ENCODE data around the gene JPH4. TPM values are rescaled to one million over a fixed set of nuclear protein-coding genes. Genes with fewer than 3 reads are reported as not detected.

The JPH4 gene
- total RNA-seq, 1 experiment from 2014 or later, result 6.8 TPM

DNA sequence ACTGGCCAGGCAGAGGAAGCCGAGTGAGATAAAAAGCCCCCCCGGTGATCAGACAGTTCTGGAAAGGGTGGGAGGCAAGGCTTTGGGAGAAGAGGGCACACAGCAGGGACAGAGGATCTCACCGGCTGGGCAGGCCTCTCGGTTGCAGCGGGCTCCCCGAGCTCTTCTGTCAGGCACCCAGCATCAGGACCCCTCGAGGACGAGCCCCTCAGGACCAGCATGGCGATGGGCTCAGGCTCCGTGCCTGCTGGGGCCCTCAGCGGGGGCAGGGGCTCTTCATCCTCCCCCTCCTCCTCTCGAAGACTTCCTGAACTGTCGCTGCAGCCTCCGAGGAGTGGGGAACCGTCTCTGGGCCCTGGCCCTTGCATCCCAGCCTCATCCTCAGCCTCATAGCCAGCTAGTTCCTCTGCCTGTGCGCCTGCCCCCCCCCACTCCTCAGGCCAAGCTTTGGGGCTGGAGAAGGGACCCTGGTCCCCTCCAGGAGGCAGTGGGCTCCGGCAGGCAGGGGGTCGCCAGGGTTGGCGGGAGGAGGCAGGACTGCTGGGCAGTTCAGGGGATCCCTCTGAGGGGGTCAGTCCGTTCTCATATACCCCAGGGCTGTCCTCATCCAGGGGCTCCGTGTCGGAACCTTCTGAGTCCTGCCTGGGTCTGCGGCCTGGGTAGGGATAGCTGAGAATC is 7.6 kb downstream of the JPH4 start:
- Histone ChIP-seq H4K5ac (ENCODE audit: insufficient read length, low read depth, low read length) (no peak overlapping the region), H3K27me3 (ENCODE audit: insufficient read depth, low read length) (no peaks in the 10 kb centered on the region; the same call in 1 of the 2 replicates), H3K79me1 (ENCODE audit: insufficient read depth, low read depth, low read length, poor library complexity, severe bottlenecking) (no peaks in the 10 kb centered on the region), H2BK15ac (ENCODE audit: low read depth, low read length) (no peak overlapping the region), H2BK120ac (ENCODE audit: low read depth, low read length, poor library complexity, severe bottlenecking) (no peak overlapping the region), H2BK5ac (ENCODE audit: insufficient read length, low read length) (no peak overlapping the region), H3K23ac (ENCODE audit: insufficient read length, low read depth, low read length) (no peak overlapping the region), H4K91ac (ENCODE audit: insufficient read length, low read depth, low read length) (no peak overlapping the region), H2AK5ac (ENCODE audit: insufficient read length, low read length) (no peak overlapping the region), H3T11ph (ENCODE audit: low read length) (no peak overlapping the region), H2BK20ac (ENCODE audit: low read depth, low read length, poor library complexity, severe bottlenecking) (no peak overlapping the region), H3K27ac (ENCODE audit: insufficient read length, low read depth, low read length) (no peak overlapping the region), H2AFZ (ENCODE audit: low read length) (no peak overlapping the region), H3K9ac (ENCODE audit: extremely low read depth, insufficient read length, low read length) (no peak overlapping the region), H3K23me2 (ENCODE audit: insufficient read length, low read depth, low read length, poor library complexity, severe bottlenecking) (peaks cover 8% of the 10 kb centered on the region), H3K4ac (ENCODE audit: low read depth, low read length) (no peak overlapping the region), H3K79me2 (ENCODE audit: insufficient read depth, low read length) (no peaks in the 10 kb centered on the region), H3K4me1 (ENCODE audit: insufficient read depth, low read length) (peaks cover 9% of the 10 kb centered on the region), H3K18ac (ENCODE audit: insufficient read length, low read depth, low read length) (no peak overlapping the region), H3K14ac (ENCODE audit: insufficient read depth, low read length) (no peak overlapping the region; the same call in 1 of the 2 replicates), H3K56ac (ENCODE audit: insufficient read length, low read depth, low read length) (no peak overlapping the region), H3K4me2 (ENCODE audit: insufficient read depth, insufficient read length, low read length) (no peak overlapping the region), H4K20me1 (ENCODE audit: control insufficient read depth, insufficient read depth, insufficient read length) (peaks cover 5% of the 10 kb centered on the region), H3K9me3 (ENCODE audit: control insufficient read depth, low read depth, low read length) (no peaks in the 10 kb centered on the region), H4K8ac (replicated peaks; ENCODE audit: insufficient read length, low read depth, low read length) (no peak overlapping the region), H2BK12ac (ENCODE audit: insufficient read length, low read depth, low read length) (no peak overlapping the region)
- peak; percentile 17 for DNase-seq
- no CpG with 5 or more reads among the region's 23 CpGs for WGBS (ENCODE audit: extremely low coverage, insufficient read length, low lambda C conversion rate)
- H3K27me3 Mint-ChIP-seq (ENCODE audit: low read depth), result peaks cover 29% of the 10 kb centered on the region
- peaks cover 42 to 46% of the 10 kb centered on the region in 2 experiments for H3K4me1 Mint-ChIP-seq
- H3K4me3 Mint-ChIP-seq, result no peak overlapping the region
- peaks cover 3 to 39% (median 30%) of the 10 kb centered on the region in 3 experiments for H3K36me3 Mint-ChIP-seq (ENCODE audit: insufficient read depth in 1 of 3, low read depth in 3 of 3)
- TF ChIP-seq, protein P1, sequence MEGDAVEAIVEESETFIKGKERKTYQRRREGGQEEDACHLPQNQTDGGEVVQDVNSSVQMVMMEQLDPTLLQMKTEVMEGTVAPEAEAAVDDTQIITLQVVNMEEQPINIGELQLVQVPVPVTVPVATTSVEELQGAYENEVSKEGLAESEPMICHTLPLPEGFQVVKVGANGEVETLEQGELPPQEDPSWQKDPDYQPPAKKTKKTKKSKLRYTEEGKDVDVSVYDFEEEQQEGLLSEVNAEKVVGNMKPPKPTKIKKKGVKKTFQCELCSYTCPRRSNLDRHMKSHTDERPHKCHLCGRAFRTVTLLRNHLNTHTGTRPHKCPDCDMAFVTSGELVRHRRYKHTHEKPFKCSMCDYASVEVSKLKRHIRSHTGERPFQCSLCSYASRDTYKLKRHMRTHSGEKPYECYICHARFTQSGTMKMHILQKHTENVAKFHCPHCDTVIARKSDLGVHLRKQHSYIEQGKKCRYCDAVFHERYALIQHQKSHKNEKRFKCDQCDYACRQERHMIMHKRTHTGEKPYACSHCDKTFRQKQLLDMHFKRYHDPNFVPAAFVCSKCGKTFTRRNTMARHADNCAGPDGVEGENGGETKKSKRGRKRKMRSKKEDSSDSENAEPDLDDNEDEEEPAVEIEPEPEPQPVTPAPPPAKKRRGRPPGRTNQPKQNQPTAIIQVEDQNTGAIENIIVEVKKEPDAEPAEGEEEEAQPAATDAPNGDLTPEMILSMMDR (conservative IDR thresholded peaks at IDR 0.05), result no peak
- H3K27ac Mint-ChIP-seq, result no peak overlapping the region
- no peaks in the 10 kb centered on the region for H3K9me3 Mint-ChIP-seq

Data from H9 (cell line).